Measurements from ENCODE around the gene SPRTN.

GRCh38 chr1:231310391-231310934 is 27.6 kb upstream of the SPRTN start:
- no peak for TF ChIP-seq POLR2AphosphoS5 (IDR thresholded peaks at IDR 0.05; ENCODE audit: low read depth, low read length)
- no peak for TF ChIP-seq SIN3A (conservative IDR thresholded peaks at IDR 0.05 in 1 of 2, IDR thresholded peaks at IDR 0.05 in 1 of 2; ENCODE audit: low read depth in 1 of 2, low read length in 2 of 2)
- no peak for TF ChIP-seq CTCF (IDR thresholded peaks at IDR 0.05; ENCODE audit: control extremely low read depth in 1 of 3, insufficient read depth in 1 of 3, low read depth in 1 of 3, low read length in 3 of 3)
- no peak for TF ChIP-seq CHD2 (IDR thresholded peaks at IDR 0.05; ENCODE audit: low read length)
- TF ChIP-seq GABPA (IDR thresholded peaks at IDR 0.05; ENCODE audit: borderline replicate concordance, insufficient read depth, low read length): no peak
- TF ChIP-seq POLR2A (IDR thresholded peaks at IDR 0.05; ENCODE audit: control extremely low read depth in 1 of 2, low read depth in 2 of 2, low read length in 2 of 2): no peak
- TF ChIP-seq CBX5 (IDR thresholded peaks at IDR 0.05; ENCODE audit: low read depth, low read length): no peak
- no peak for TF ChIP-seq SUZ12 (IDR thresholded peaks at IDR 0.05; ENCODE audit: low read length)
- no peak for TF ChIP-seq CREB1 (IDR thresholded peaks at IDR 0.05)
- no peak for TF ChIP-seq TAF1 (IDR thresholded peaks at IDR 0.05; ENCODE audit: low read depth, low read length)
- no peak for TF ChIP-seq JUND (IDR thresholded peaks at IDR 0.05; ENCODE audit: low read length)
- no peak for TF ChIP-seq RXRA (IDR thresholded peaks at IDR 0.05; ENCODE audit: insufficient read depth, low read depth, low read length)
- TF ChIP-seq BRCA1 (IDR thresholded peaks at IDR 0.05; ENCODE audit: low read depth, low read length): no peak
